A172 (cell line): ENCODE data around the gene PID1. TPM values are rescaled to one million over a fixed set of nuclear protein-coding genes. Genes with fewer than 3 reads are reported as not detected.
"Not testable (repeated sequence)": the region's sequence is repeated elsewhere in the genome, so short reads cannot be mapped to it uniquely, and the experiment has no call there.

Experiments
- DNase-seq: peaks from one replicate; pipeline ENCODE4 v3.0.0-alpha.2; 2015; ENCODE audit warnings: low spot score
- total RNA-seq: library from RNA; depleted of rRNA; stranded (reverse); fragments of >200 nt; shearing (Covaris generic); gene quantifications from 2 replicates; pipeline ENCODE4 v1.2.3, GENCODE V29; 2014

Gene PID1
- total RNA-seq, 1 experiment from 2014 or later, result 8.1 TPM

GRCh38 chr2:229218329-229218921, 52.7 kb downstream of the PID1 start:
- no peak for DNase-seq

GRCh38 chr2:229212241-229212640, 58.8 kb downstream of the PID1 start:
- DNase-seq, result no peak

GRCh38 chr2:229210641-229211040, 60.4 kb downstream of the PID1 start:
- no peak for DNase-seq

- no peak for DNase-seq
Measured at GRCh38 chr2:229206548-229206947, 64.5 kb downstream of the PID1 start.

- DNase-seq, result no peak
Measured at GRCh38 chr2:229205704-229206103, 65.4 kb downstream of the PID1 start.

- DNase-seq, result no peak
Measured at GRCh38 chr2:229202646-229203045, 68.4 kb downstream of the PID1 start.

GRCh38 chr2:229201521-229201920, 69.6 kb downstream of the PID1 start:
- no peak for DNase-seq

GRCh38 chr2:229199267-229199666, 71.8 kb downstream of the PID1 start:
- DNase-seq, result no peak

- DNase-seq, result no peak
Measured at GRCh38 chr2:229196448-229196847, 74.6 kb downstream of the PID1 start.

GRCh38 chr2:229195346-229195947, 75.6 kb downstream of the PID1 start:
- no peak for DNase-seq

GRCh38 chr2:229193281-229193680, 77.8 kb downstream of the PID1 start:
- no peak for DNase-seq

GRCh38 chr2:229191413-229191812, 79.7 kb downstream of the PID1 start:
- DNase-seq, result no peak

- not testable (repeated sequence) for DNase-seq
Measured at GRCh38 chr2:229187123-229187522, 84.0 kb downstream of the PID1 start.

GRCh38 chr2:229181641-229182040, 89.4 kb downstream of the PID1 start:
- DNase-seq, result no peak

- DNase-seq, result no peak
Measured at GRCh38 chr2:229180658-229181057, 90.4 kb downstream of the PID1 start.

- no peak for DNase-seq
Measured at GRCh38 chr2:229179628-229180027, 91.5 kb downstream of the PID1 start.

- DNase-seq, result no peak
Measured at GRCh38 chr2:229178706-229179105, 92.4 kb downstream of the PID1 start.

- DNase-seq, result no peak
Measured at GRCh38 chr2:229178117-229178516, 93.0 kb downstream of the PID1 start.

GRCh38 chr2:229176136-229176535, 95.0 kb downstream of the PID1 start:
- no peak for DNase-seq

- no peak for DNase-seq
Measured at GRCh38 chr2:229175497-229175863, 95.6 kb downstream of the PID1 start.

- DNase-seq, result peak; percentile 47
Measured at GRCh38 chr2:229174794-229175496, 96.1 kb downstream of the PID1 start.

- no peak for DNase-seq
Measured at GRCh38 chr2:229173825-229174359, 97.2 kb downstream of the PID1 start.

GRCh38 chr2:229170916-229171315, 100.2 kb downstream of the PID1 start:
- DNase-seq, result no peak
